Spleen (tissue), 11 donors: ENCODE measurements around the gene ERGIC1. TPM values are rescaled to one million over a fixed set of nuclear protein-coding genes. Genes with fewer than 3 reads are reported as not detected.

Experiments
- DNase-seq: peaks from one replicate; pipeline ENCODE4 v3.0.0-alpha.2; 2020
- H3K27ac ChIP-seq, 8 donors: fragments of 200-600 bp; sonication (generic) in 7 of 8; 1 replicate in 4 of 8; 2 replicates in 4 of 8; pipeline versions ENCODE4 v1.5.0 to v1.8.0; 2016 to 2021; ENCODE audit warnings: inconsistent platforms in 4 of 8, mild to moderate bottlenecking in 4 of 8, moderate library complexity in 1 of 8
- H3K27me3 ChIP-seq, 7 donors: fragments of 200-600 bp; sonication (generic) in 6 of 7; replicated peaks in 1 of 7; 1 replicate in 4 of 7; 2 replicates in 3 of 7; pipeline versions ENCODE4 v1.5.0 to v1.8.0; 2016 to 2021; ENCODE audit warnings: inconsistent platforms in 3 of 7, mild to moderate bottlenecking in 1 of 7
- H3K36me3 ChIP-seq, 6 donors: fragments of 200-600 bp; sonication (generic) in 5 of 6; 1 replicate in 4 of 6; 2 replicates in 2 of 6; pipeline versions ENCODE4 v1.5.0 to v1.8.0; 2016 to 2021; ENCODE audit warnings: inconsistent platforms in 2 of 6
- H3K4me1 ChIP-seq, 6 donors: fragments of 200-600 bp; sonication (generic) in 5 of 6; 1 replicate in 3 of 6; 2 replicates in 3 of 6; pipeline versions ENCODE4 v1.5.0 to v1.8.0; 2016 to 2021; ENCODE audit warnings: inconsistent platforms in 3 of 6
- H3K4me3 ChIP-seq, 8 donors: fragments of 200-600 bp; sonication (generic) in 7 of 8; 1 replicate in 4 of 8; 2 replicates in 4 of 8; pipeline versions ENCODE4 v1.5.0 to v1.8.0; 2016 to 2021; ENCODE audit warnings: inconsistent platforms in 4 of 8, mild to moderate bottlenecking in 4 of 8, moderate library complexity in 2 of 8
- H3K9me3 ChIP-seq, 8 donors: fragments of 200-600 bp; sonication (generic) in 7 of 8; 1 replicate in 4 of 8; 2 replicates in 4 of 8; pipeline versions ENCODE4 v1.5.0 to v1.8.0; 2016 to 2021; ENCODE audit warnings: inconsistent platforms in 4 of 8
- CTCF ChIP-seq, 11 experiments: fragments of 200-600 bp in 7 of 11; fragments of 450-650 bp in 4 of 11; sonication (generic) in 4 of 11; IDR thresholded peaks in 8 of 11; conservative IDR thresholded peaks in 3 of 11; 1 replicate in 7 of 11; 2 replicates in 4 of 11; pipeline versions ENCODE4 v1.4.0 to v1.8.0; 2016 to 2021; ENCODE audit warnings: antibody characterized with exemption in 11 of 11, inconsistent platforms in 4 of 11, mild to moderate bottlenecking in 1 of 11
- POLR2A ChIP-seq, 3 donors: fragments of 450-650 bp; IDR thresholded peaks; one replicate each; pipeline ENCODE4 v1.5.1; 2017; ENCODE audit warnings: antibody characterized with exemption in 3 of 3, mild to moderate bottlenecking in 1 of 3
- POLR2AphosphoS5 ChIP-seq, 3 donors: sonication (generic); formaldehyde crosslinking; IDR thresholded peaks; one replicate each; pipeline ENCODE4 v1.5.1; 2017; ENCODE audit warnings: antibody characterized with exemption in 3 of 3
- WGBS, 5 donors: extraction: QIAGEN DNeasy Blood & Tissue Kit in 3 of 5; methylation state at CpG; one replicate each; pipeline versions ENCODE4 v1.1.5 to v1.1.7; 2013 to 2018; 5-methylcytosine and 5-hydroxymethylcytosine counted together
- intact Hi-C: fragments of 100-400 bp; cut with DNase I; formaldehyde crosslinking; loops from one replicate; pipeline ENCODE4 v1.15.0; 2023; ENCODE audit warnings: low total_unique reads
- polyA plus RNA-seq, 3 donors: library from polyadenylated mRNA; stranded (reverse); fragments of 200-250 nt; gene quantifications; one replicate each; pipeline ENCODE4 v1.2.1, GENCODE V29; 2013
- total RNA-seq, 7 donors: library from RNA; depleted of rRNA in 3 of 7; stranded (reverse); fragments of >200 nt in 3 of 7; fragmentation: NEBNext Ultra II Directional in 4 of 7; extraction: Animal tissue kit (Norgen Biotek cat#: 25700) in 4 of 7; gene quantifications; one replicate each; pipeline versions ENCODE4 v1.1.0 to v1.2.1, GENCODE V29; 2016 to 2021
- donor health status: healthy with polysubstance abuse.
- donor health status: DM: no; HTN: no; CAD: no; lungs with moderate emphysema.
- donor health status: DM: no; HTN: no; CAD: no.
- donor health status: Bipolar disorder and iron deficiency.
- donor health status: healthy.
- donor health status: DM: no; HTN: no; CAD: no.
- donor health status: DM: yes; HTN: yes; CAD: no.

Gene ERGIC1
- total and polyA plus RNA-seq, 10 donors = 36.9 to 166 (median 125) TPM

- intact Hi-C loops = no loop called here
- H3K27ac ChIP-seq = peak overlapping the region in 1 of 8 donors; percentile 78
- no peaks in the 10 kb centered on the region for H3K27me3 ChIP-seq
- no peak overlapping the region for H3K4me3 ChIP-seq
- 93 to 97% (median 96%) methylated on average over 8 of the region's 8 CpGs for WGBS, 5 donors
- TF ChIP-seq CTCF (IDR thresholded peaks at IDR 0.05 in 8 of 11, conservative IDR thresholded peaks at IDR 0.05 in 3 of 11) = no peak
- TF ChIP-seq POLR2A (IDR thresholded peaks at IDR 0.05) = no peak
- TF ChIP-seq POLR2AphosphoS5 (IDR thresholded peaks at IDR 0.05) = no peak
- H3K36me3 ChIP-seq = peaks cover 0 to 33% (median 0%) of the 10 kb centered on the region in 6 donors
- DNase-seq = no peak
- peaks cover 18 to 99% (median 61%) of the 10 kb centered on the region in 6 donors for H3K4me1 ChIP-seq
- H3K9me3 ChIP-seq = no peaks in the 10 kb centered on the region
Observed at GRCh38 chr5:172876578-172876977, 42.5 kb downstream of the ERGIC1 start.

- Histone ChIP-seq H3K4me3 (no peak overlapping the region), H3K36me3 (peaks cover 0 to 35% (median 0%) of the 10 kb centered on the region in 6 donors), H3K27me3 (no peaks in the 10 kb centered on the region), H3K4me1 (peaks cover 7 to 99% (median 55%) of the 10 kb centered on the region in 6 donors), H3K27ac (peak overlapping the region in 6 of 8 donors; percentile 58 to 85 (median 68)), H3K9me3 (no peaks in the 10 kb centered on the region)
- WGBS, 5 donors = 62 to 75% (median 69%) methylated on average over 9 of the region's 9 CpGs
- intact Hi-C loops = no loop called here
- TF ChIP-seq POLR2A (IDR thresholded peaks at IDR 0.05) (no peak), CTCF (IDR thresholded peaks at IDR 0.05 in 8 of 11, conservative IDR thresholded peaks at IDR 0.05 in 3 of 11) (no peak), POLR2AphosphoS5 (IDR thresholded peaks at IDR 0.05) (peak in 1 of 3 donors; percentile 18)
- DNase-seq = no peak
Observed at GRCh38 chr5:172877466-172878260, 43.6 kb downstream of the ERGIC1 start.

GRCh38 chr5:172878585-172878932 lies 44.5 kb downstream of the ERGIC1 start:
- H3K36me3 ChIP-seq = peaks cover 0 to 43% (median 0%) of the 10 kb centered on the region in 6 donors
- no peak for DNase-seq
- intact Hi-C loops = no loop called here
- no peaks in the 10 kb centered on the region for H3K9me3 ChIP-seq
- H3K27ac ChIP-seq = peak overlapping the region; percentile 19 to 85 (median 68)
- TF ChIP-seq POLR2A (IDR thresholded peaks at IDR 0.05) (no peak), CTCF (IDR thresholded peaks at IDR 0.05 in 8 of 11, conservative IDR thresholded peaks at IDR 0.05 in 3 of 11) (no peak), POLR2AphosphoS5 (IDR thresholded peaks at IDR 0.05) (no peak)
- no peaks in the 10 kb centered on the region for H3K27me3 ChIP-seq
- peaks cover 6 to 98% (median 47%) of the 10 kb centered on the region in 6 donors for H3K4me1 ChIP-seq
- no peak overlapping the region for H3K4me3 ChIP-seq
- 70 to 88% (median 82%) methylated on average over 9 of the region's 9 CpGs for WGBS, 5 donors

GRCh38 chr5:172878933-172879752 lies 45.1 kb downstream of the ERGIC1 start:
- no peak for DNase-seq
- WGBS, 5 donors = 63 to 75% (median 68%) methylated on average over 20 of the region's 20 CpGs

More at GRCh38 chr5:172878933-172879752, 45.1 kb downstream of the ERGIC1 start:
- intact Hi-C loops = no loop called here
- no peaks in the 10 kb centered on the region for H3K27me3 ChIP-seq
- peak in 1 of 3 donors; percentile 17 for TF ChIP-seq POLR2AphosphoS5 (IDR thresholded peaks at IDR 0.05)
- no peak for TF ChIP-seq CTCF (IDR thresholded peaks at IDR 0.05 in 8 of 11, conservative IDR thresholded peaks at IDR 0.05 in 3 of 11)
- peak overlapping the region; percentile 19 to 85 (median 68) for H3K27ac ChIP-seq
- peaks cover 6 to 92% (median 45%) of the 10 kb centered on the region in 6 donors for H3K4me1 ChIP-seq
- peaks cover 0 to 47% (median 0%) of the 10 kb centered on the region in 6 donors for H3K36me3 ChIP-seq
- no peaks in the 10 kb centered on the region for H3K9me3 ChIP-seq
- H3K4me3 ChIP-seq = no peak overlapping the region
